ENCODE results near the gene ZBTB48.

GRCh38 chr1:6554031-6554906, 25.5 kb upstream of the ZBTB48 start, which contains the start of gene NOL9:
- TF ChIP-seq EZH2 (IDR thresholded peaks at IDR 0.05; ENCODE audit: borderline replicate concordance, low read depth, low read length, poor library complexity, severe bottlenecking) (no peak), CTCF (conservative IDR thresholded peaks at IDR 0.05; ENCODE audit: low read depth, low read length) (peak; percentile 94)

All from A673 (cell line).